ENCODE data around the gene OLFM1.

DNA sequence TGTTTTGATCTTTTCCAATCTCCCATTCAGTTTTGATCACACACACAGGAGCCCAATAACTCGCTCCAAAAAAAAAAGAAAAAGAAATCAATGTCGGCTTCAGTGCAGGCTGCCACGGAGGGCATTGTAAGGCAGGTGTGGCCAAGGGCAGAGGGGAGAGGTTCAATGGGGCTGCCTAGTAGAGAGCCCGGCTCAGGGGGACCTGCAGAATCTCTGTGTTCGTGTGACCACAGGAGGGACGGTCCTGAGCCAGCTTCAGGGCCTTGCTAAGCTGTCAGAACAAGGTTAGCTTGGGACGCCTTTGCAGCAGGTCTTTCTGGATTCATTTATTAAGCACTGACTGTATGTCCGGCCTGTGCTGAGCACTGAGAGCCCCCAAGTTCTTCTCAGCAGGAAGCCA lies 22.2 kb downstream of the OLFM1 start:
- TF ChIP-seq CTCF (IDR thresholded peaks at IDR 0.05; ENCODE audit: insufficient read depth, low read length) (no peak), POLR2AphosphoS5 (IDR thresholded peaks at IDR 0.05; ENCODE audit: low read depth) (no peak), REST (IDR thresholded peaks at IDR 0.05; ENCODE audit: insufficient replicate concordance, low read depth) (no peak), GABPA (IDR thresholded peaks at IDR 0.05; ENCODE audit: low read depth) (no peak)

Measured in HL-60 (cell line).